ENCODE results near the gene ARID3A. TPM values are rescaled to one million over a fixed set of nuclear protein-coding genes. Genes with fewer than 3 reads are reported as not detected.

ARID3A gene
- total RNA-seq, 2 experiments from 2014 or later = 9.9 to 21.6 TPM

- CTCF ChIA-PET (ENCODE audit: unreplicated experiment) = no interaction called here
- no peaks in the 10 kb centered on the region for H3K9me2 ChIP-seq (ENCODE audit: insufficient read depth, low read length)
- H3K36me3 ChIP-seq (ENCODE audit: insufficient read depth, low read length) = no peaks in the 10 kb centered on the region
- H3K79me2 ChIP-seq (ENCODE audit: insufficient read depth, low read depth, low read length) = no peaks in the 10 kb centered on the region
- BruUV-seq (replicated peaks) = no TSS peak
- TF ChIP-seq EZH2phosphoT487 (IDR thresholded peaks at IDR 0.05; ENCODE audit: borderline replicate concordance, low read depth, low read length) (no peak), CTCF (conservative IDR thresholded peaks at IDR 0.05; ENCODE audit: low read length) (no peak)
- H3K4me3 ChIP-seq (ENCODE audit: low read depth, low read length, poor library complexity, severe bottlenecking) = no peak overlapping the region
- intact Hi-C loops (cut with micrococcal nuclease; ENCODE audit: unreplicated experiment) = no loop called here
- H3K4me1 ChIP-seq (ENCODE audit: insufficient read depth, low read length, poor library complexity, severe bottlenecking) = no peaks in the 10 kb centered on the region
- no peak overlapping the region for H3K27ac ChIP-seq (ENCODE audit: low read depth, low read length, poor library complexity, severe bottlenecking)
- H3K4me2 ChIP-seq (ENCODE audit: low read length) = no peak overlapping the region
- no peak overlapping the region for H2AFZ ChIP-seq (ENCODE audit: low read length)
- no peaks in the 10 kb centered on the region for H4K20me1 ChIP-seq (ENCODE audit: insufficient read depth, low read length)
- POLR2A ChIA-PET = no interaction called here
- H3K9me3 ChIP-seq (ENCODE audit: low read length) = no peaks in the 10 kb centered on the region
- no peak for DNase-seq (ENCODE audit: low spot score)
These were observed 9.1 kb downstream of the ARID3A start for GRCh38 chr19:934865-935479.

- Histone ChIP-seq H4K20me1 (ENCODE audit: insufficient read depth, low read length) (no peaks in the 10 kb centered on the region), H2AFZ (ENCODE audit: low read length) (no peak overlapping the region), H3K36me3 (ENCODE audit: insufficient read depth, low read length) (no peaks in the 10 kb centered on the region), H3K4me1 (ENCODE audit: insufficient read depth, low read length, poor library complexity, severe bottlenecking) (no peaks in the 10 kb centered on the region), H3K4me3 (ENCODE audit: low read depth, low read length, poor library complexity, severe bottlenecking) (no peak overlapping the region), H3K9me3 (ENCODE audit: low read length) (no peaks in the 10 kb centered on the region), H3K27ac (ENCODE audit: low read depth, low read length, poor library complexity, severe bottlenecking) (no peak overlapping the region), H3K79me2 (ENCODE audit: insufficient read depth, low read depth, low read length) (no peaks in the 10 kb centered on the region), H3K9me2 (ENCODE audit: insufficient read depth, low read length) (no peaks in the 10 kb centered on the region), H3K4me2 (ENCODE audit: low read length) (no peak overlapping the region)
- intact Hi-C loops (cut with micrococcal nuclease; ENCODE audit: unreplicated experiment) = no loop called here
- DNase-seq (ENCODE audit: low spot score) = no peak
- ChIA-PET POLR2A (no interaction called here), CTCF (ENCODE audit: unreplicated experiment) (no interaction called here)
- no TSS peak for BruUV-seq (replicated peaks)
- no peak for TF ChIP-seq EZH2phosphoT487 (IDR thresholded peaks at IDR 0.05; ENCODE audit: borderline replicate concordance, low read depth, low read length)
- TF ChIP-seq CTCF (conservative IDR thresholded peaks at IDR 0.05; ENCODE audit: low read length) = no peak
These were observed 10.3 kb downstream of the ARID3A start for GRCh38 chr19:936175-936546.

GRCh38 chr19:937259-937694, 11.4 kb downstream of the ARID3A start:
- TF ChIP-seq EZH2phosphoT487 (IDR thresholded peaks at IDR 0.05; ENCODE audit: borderline replicate concordance, low read depth, low read length) (no peak), CTCF (conservative IDR thresholded peaks at IDR 0.05; ENCODE audit: low read length) (no peak)
- Histone ChIP-seq H2AFZ (ENCODE audit: low read length) (no peak overlapping the region), H3K27ac (ENCODE audit: low read depth, low read length, poor library complexity, severe bottlenecking) (no peak overlapping the region), H3K4me2 (ENCODE audit: low read length) (no peak overlapping the region), H4K20me1 (ENCODE audit: insufficient read depth, low read length) (no peaks in the 10 kb centered on the region), H3K36me3 (ENCODE audit: insufficient read depth, low read length) (no peaks in the 10 kb centered on the region), H3K4me1 (ENCODE audit: insufficient read depth, low read length, poor library complexity, severe bottlenecking) (no peaks in the 10 kb centered on the region), H3K9me3 (ENCODE audit: low read length) (no peaks in the 10 kb centered on the region), H3K4me3 (ENCODE audit: low read depth, low read length, poor library complexity, severe bottlenecking) (no peak overlapping the region), H3K79me2 (ENCODE audit: insufficient read depth, low read depth, low read length) (no peaks in the 10 kb centered on the region), H3K9me2 (ENCODE audit: insufficient read depth, low read length) (no peaks in the 10 kb centered on the region)
- no peak for DNase-seq (ENCODE audit: low spot score)
- ChIA-PET POLR2A (no interaction called here), CTCF (ENCODE audit: unreplicated experiment) (no interaction called here)
- BruUV-seq (replicated peaks) = no TSS peak
- intact Hi-C loops (cut with micrococcal nuclease; ENCODE audit: unreplicated experiment) = no loop called here
